Endothelial cell of umbilical vein (primary cell): ENCODE measurements around the gene CTNND2.

Experiments
- CTCF ChIP-seq, 2 donors: IDR thresholded peaks; 1 replicate in 1 of 2; 2 replicates in 1 of 2; pipeline ENCODE4 v1.5.1; 2011; ENCODE audit warnings: low read length in 2 of 2, mild to moderate bottlenecking in 2 of 2, moderate library complexity in 2 of 2, control low read depth in 1 of 2, inconsistent platforms in 1 of 2, low read depth in 1 of 2; ENCODE audit not compliant: insufficient read depth in 1 of 2; ENCODE audit errors: extremely low read depth in 1 of 2
- EZH2 ChIP-seq: IDR thresholded peaks from 2 replicates; pipeline ENCODE4 v1.6.1; 2012; ENCODE audit warnings: borderline replicate concordance, low read depth, mild to moderate bottlenecking, moderate library complexity, low read length, inconsistent platforms; ENCODE audit not compliant: severe bottlenecking
- FOS ChIP-seq: IDR thresholded peaks from 2 replicates; pipeline ENCODE4 v1.6.1; 2011; ENCODE audit warnings: mild to moderate bottlenecking, low read length, moderate library complexity, borderline replicate concordance; ENCODE audit not compliant: insufficient read depth
- GATA2 ChIP-seq: IDR thresholded peaks from 2 replicates; pipeline ENCODE4 v1.7.0; 2011; ENCODE audit warnings: low read depth, mild to moderate bottlenecking, moderate library complexity, mixed read lengths, low read length; ENCODE audit not compliant: insufficient read length, insufficient read depth
- JUN ChIP-seq: IDR thresholded peaks from 2 replicates; pipeline ENCODE4 v1.6.1; 2011; ENCODE audit warnings: borderline replicate concordance, low read depth; ENCODE audit not compliant: insufficient read length, insufficient read depth
- MAX ChIP-seq: IDR thresholded peaks from 2 replicates; pipeline ENCODE4 v1.6.1; 2011; ENCODE audit not compliant: insufficient read depth, insufficient read length
- MYC ChIP-seq: IDR thresholded peaks from one replicate; pipeline ENCODE4 v1.6.1; 2011; ENCODE audit warnings: mild to moderate bottlenecking, low read depth, low read length
- POLR2A ChIP-seq: IDR thresholded peaks from 2 replicates; pipeline ENCODE4 v1.6.1; 2012; ENCODE audit warnings: low read depth, mild to moderate bottlenecking, control low read depth, low read length
- POLR2AphosphoS5 ChIP-seq: IDR thresholded peaks from 2 replicates; pipeline ENCODE4 v1.6.1; 2012; ENCODE audit warnings: low read depth, mild to moderate bottlenecking, control low read depth, low read length, moderate library complexity; ENCODE audit not compliant: insufficient read depth

- no peak for TF ChIP-seq CTCF (IDR thresholded peaks at IDR 0.05; ENCODE audit: extremely low read depth in 1 of 2, insufficient read depth in 1 of 2, low read depth in 1 of 2, low read length in 2 of 2)
- no peak for TF ChIP-seq POLR2A
- TF ChIP-seq JUN: no peak
- no peak for TF ChIP-seq MAX
- TF ChIP-seq EZH2: no peak
- no peak for TF ChIP-seq POLR2AphosphoS5
- no peak for TF ChIP-seq MYC
- TF ChIP-seq FOS: no peak
- TF ChIP-seq GATA2: no peak
Observed at GRCh38 chr5:11507156-11507910, 396.9 kb downstream of the CTNND2 start.
